ENCODE results near the gene TFAP2A. TPM values are rescaled to one million over a fixed set of nuclear protein-coding genes. Genes with fewer than 3 reads are reported as not detected.

Gene TFAP2A
- total RNA-seq, 5 donors from 2014 or later (not counting 1 experiment from before 2014, with no cell fraction given) = 0.15 to 0.69 (median 0.28) TPM; not detected in 2

DNA sequence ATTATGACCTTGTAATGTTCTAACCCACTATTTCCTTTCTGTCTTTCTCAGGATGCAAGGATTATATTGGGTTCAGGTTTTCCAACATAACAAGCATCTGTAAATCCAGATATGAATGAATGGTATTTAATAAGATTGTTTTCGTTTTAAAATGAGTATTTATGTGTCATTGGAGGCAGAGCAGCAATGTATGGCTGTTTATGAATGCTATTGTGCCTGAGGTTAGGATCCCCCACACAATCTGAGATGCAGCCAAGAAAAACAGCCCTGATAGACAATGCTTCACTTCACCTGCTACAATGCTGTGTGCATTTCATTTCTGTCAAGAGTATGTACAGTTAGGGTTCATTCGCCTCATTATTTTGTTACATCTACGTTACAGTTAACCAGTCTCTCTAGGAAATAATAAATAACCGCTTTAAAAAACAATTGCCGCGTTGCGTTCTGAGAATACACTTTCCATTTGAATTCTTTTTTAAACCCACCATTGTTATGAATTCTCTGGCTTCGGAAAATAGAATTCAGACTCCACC is 19.6 kb downstream of the TFAP2A start:
- no peak overlapping the region for H3K4me3 Mint-ChIP-seq
- ChIA-PET POLR2A (no interaction called here), CTCF (no interaction called here)
- H3K27me3 Mint-ChIP-seq = peaks cover 79 to 89% of the 10 kb centered on the region in 2 donors
- H3K27ac Mint-ChIP-seq = no peak overlapping the region
- no peaks in the 10 kb centered on the region for H3K36me3 Mint-ChIP-seq
- Histone ChIP-seq H3K36me3 (ENCODE audit: control insufficient read depth in 2 of 2, extremely low read depth in 1 of 2, insufficient read depth in 1 of 2, low read length in 1 of 2) (no peaks in the 10 kb centered on the region), H3K9me3 (peaks cover 6% of the 10 kb centered on the region), H3K4me3 (ENCODE audit: control insufficient read depth in 1 of 2, extremely low read depth in 1 of 2, low read length in 1 of 2) (peak overlapping the region in 1 of 2 donors; percentile 38), H3K27ac (ENCODE audit: low read length) (no peak overlapping the region), H3K27me3 (replicated peaks in 1 of 2; ENCODE audit: control insufficient read depth in 2 of 2, extremely low read depth in 1 of 2, insufficient read depth in 2 of 2, low read length in 1 of 2) (peaks cover 43% of the 10 kb centered on the region in 2 experiments), H3K4me1 (ENCODE audit: control insufficient read depth in 1 of 2, extremely low read depth in 1 of 2, insufficient read depth in 2 of 2, low read length in 2 of 2) (no peaks in the 10 kb centered on the region)
- peaks cover 6 to 26% (median 9%) of the 10 kb centered on the region in 3 donors for H3K9me3 Mint-ChIP-seq
- no peak for ATAC-seq (replicated peaks in 1 of 4)
- DNase-seq = no peak
- no peaks in the 10 kb centered on the region for H3K4me1 Mint-ChIP-seq
- 8% methylated on average over 6 of the region's 8 CpGs for WGBS (ENCODE audit: insufficient coverage)

DNA sequence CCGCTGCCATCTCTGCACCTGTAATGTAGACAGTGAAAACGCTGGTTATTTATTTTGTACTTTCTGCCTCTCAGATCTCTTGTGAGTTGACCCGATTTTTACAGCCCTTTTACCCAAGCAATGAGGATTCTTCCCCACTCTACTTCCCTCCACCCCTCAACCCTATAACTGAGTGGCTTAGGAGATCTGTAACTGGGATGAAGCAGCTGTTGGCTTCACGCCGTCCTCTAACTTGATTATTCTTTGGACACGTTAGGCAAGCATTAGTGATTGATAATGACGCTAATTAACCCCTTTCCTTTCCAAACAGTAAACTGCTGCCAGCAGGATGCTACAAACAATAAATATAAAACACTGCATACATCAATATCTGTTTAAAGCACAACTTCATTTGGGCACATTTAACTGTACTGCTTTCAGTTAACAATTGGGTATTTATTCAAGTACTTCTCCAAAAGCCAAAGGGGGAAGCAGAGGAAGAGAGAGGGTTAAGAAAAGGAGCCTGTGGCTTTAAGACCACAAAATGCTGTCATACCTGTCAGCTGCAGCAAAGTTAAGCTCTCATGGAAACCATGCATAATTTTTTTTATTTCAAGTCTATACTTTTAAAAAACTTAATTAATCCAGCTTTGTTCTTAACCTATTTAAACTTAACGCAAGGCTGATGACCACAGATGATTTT is 21.2 kb downstream of the TFAP2A start:
- Mint-ChIP-seq H3K27ac (no peak overlapping the region), H3K4me1 (peaks cover 0 to 4% (median 0%) of the 10 kb centered on the region in 3 donors), H3K9me3 (peaks cover 3 to 25% (median 10%) of the 10 kb centered on the region in 3 donors), H3K36me3 (no peaks in the 10 kb centered on the region), H3K27me3 (peaks cover 80 to 90% of the 10 kb centered on the region in 2 donors), H3K4me3 (no peak overlapping the region)
- ChIA-PET CTCF (interaction anchor here in 1 of 2 donors (0.6 kb wide), 1 partner anchor 749 kb away, joined by 7 read pairs; no protein-coding TSS in a partner anchor), POLR2A (interaction anchor here in 1 of 2 donors (0.7 kb wide), 1 partner anchor 1975 kb away, joined by 3 read pairs; no protein-coding TSS in a partner anchor)
- DNase-seq (no peak), ATAC-seq (replicated peaks in 1 of 4) (no peak)
- H3K4me3 ChIP-seq (ENCODE audit: control insufficient read depth in 1 of 2, extremely low read depth in 1 of 2, low read length in 1 of 2) = no peak overlapping the region
- H3K27ac ChIP-seq (ENCODE audit: low read length) = no peak overlapping the region
- peaks cover 6% of the 10 kb centered on the region for H3K9me3 ChIP-seq
- no peaks in the 10 kb centered on the region for H3K4me1 ChIP-seq (ENCODE audit: control insufficient read depth in 1 of 2, extremely low read depth in 1 of 2, insufficient read depth in 2 of 2, low read length in 2 of 2)
- WGBS (ENCODE audit: insufficient coverage) = no CpG with 5 or more reads among the region's 8 CpGs
- H3K27me3 ChIP-seq (replicated peaks in 1 of 2; ENCODE audit: control insufficient read depth in 2 of 2, extremely low read depth in 1 of 2, insufficient read depth in 2 of 2, low read length in 1 of 2) = peaks cover 43 to 52% of the 10 kb centered on the region in 2 experiments
- no peaks in the 10 kb centered on the region for H3K36me3 ChIP-seq (ENCODE audit: control insufficient read depth in 2 of 2, extremely low read depth in 1 of 2, insufficient read depth in 1 of 2, low read length in 1 of 2)

GRCh38 chr6:10391799-10392198 is 23.1 kb downstream of the TFAP2A start:
- Mint-ChIP-seq H3K27ac (no peak overlapping the region), H3K9me3 (peaks cover 5 to 21% (median 10%) of the 10 kb centered on the region in 3 donors), H3K4me3 (no peak overlapping the region), H3K27me3 (peaks cover 86 to 94% of the 10 kb centered on the region in 2 donors), H3K4me1 (peaks cover 0 to 4% (median 0%) of the 10 kb centered on the region in 3 donors), H3K36me3 (no peaks in the 10 kb centered on the region)
- no peaks in the 10 kb centered on the region for H3K36me3 ChIP-seq (ENCODE audit: control insufficient read depth in 2 of 2, extremely low read depth in 1 of 2, insufficient read depth in 1 of 2, low read length in 1 of 2)
- WGBS (ENCODE audit: insufficient coverage) = 18% methylated on average over 6 of the region's 10 CpGs
- peaks cover 39 to 60% of the 10 kb centered on the region in 2 experiments for H3K27me3 ChIP-seq (replicated peaks in 1 of 2; ENCODE audit: control insufficient read depth in 2 of 2, extremely low read depth in 1 of 2, insufficient read depth in 2 of 2, low read length in 1 of 2)
- CTCF ChIA-PET = no interaction called here
- no peaks in the 10 kb centered on the region for H3K4me1 ChIP-seq (ENCODE audit: control insufficient read depth in 1 of 2, extremely low read depth in 1 of 2, insufficient read depth in 2 of 2, low read length in 2 of 2)
- H3K9me3 ChIP-seq = peaks cover 2% of the 10 kb centered on the region
- no peak overlapping the region for H3K27ac ChIP-seq (ENCODE audit: low read length)
- DNase-seq (no peak), ATAC-seq (replicated peaks in 1 of 4) (no peak)
- no peak overlapping the region for H3K4me3 ChIP-seq (ENCODE audit: control insufficient read depth in 1 of 2, extremely low read depth in 1 of 2, low read length in 1 of 2)
- POLR2A ChIA-PET = no interaction called here

- H3K27me3 ChIP-seq (replicated peaks in 1 of 2; ENCODE audit: control insufficient read depth in 2 of 2, extremely low read depth in 1 of 2, insufficient read depth in 2 of 2, low read length in 1 of 2) = peaks cover 39 to 65% of the 10 kb centered on the region in 2 experiments
These were observed 23.6 kb downstream of the TFAP2A start for GRCh38 chr6:10391299-10391630.

GRCh38 chr6:10390495-10391298 is 24.2 kb downstream of the TFAP2A start:
- no peak overlapping the region for H3K27ac ChIP-seq (ENCODE audit: low read length)
- no peak overlapping the region for H3K4me3 Mint-ChIP-seq
- H3K27ac Mint-ChIP-seq = no peak overlapping the region
- peaks cover 8 to 16% (median 13%) of the 10 kb centered on the region in 3 donors for H3K9me3 Mint-ChIP-seq
- no peaks in the 10 kb centered on the region for H3K36me3 ChIP-seq (ENCODE audit: control insufficient read depth in 2 of 2, extremely low read depth in 1 of 2, insufficient read depth in 1 of 2, low read length in 1 of 2)
- no peak for ATAC-seq (replicated peaks in 1 of 4)
- ChIA-PET CTCF (interaction anchor here in 1 of 2 donors (0.6 kb wide), 1 partner anchor 679 kb away, joined by 6 read pairs; no protein-coding TSS in a partner anchor), POLR2A (no interaction called here)
- no peak for DNase-seq
- peaks cover 0 to 4% (median 0%) of the 10 kb centered on the region in 3 donors for H3K4me1 Mint-ChIP-seq
- H3K36me3 Mint-ChIP-seq = no peaks in the 10 kb centered on the region
- peaks cover 87 to 96% of the 10 kb centered on the region in 2 donors for H3K27me3 Mint-ChIP-seq
- H3K27me3 ChIP-seq (replicated peaks in 1 of 2; ENCODE audit: control insufficient read depth in 2 of 2, extremely low read depth in 1 of 2, insufficient read depth in 2 of 2, low read length in 1 of 2) = peaks cover 37 to 66% of the 10 kb centered on the region in 2 experiments
- H3K4me1 ChIP-seq (ENCODE audit: control insufficient read depth in 1 of 2, extremely low read depth in 1 of 2, insufficient read depth in 2 of 2, low read length in 2 of 2) = no peaks in the 10 kb centered on the region
- H3K9me3 ChIP-seq = peaks cover 2% of the 10 kb centered on the region
- WGBS (ENCODE audit: insufficient coverage) = 14% methylated on average over 34 of the region's 41 CpGs
- peak overlapping the region in 1 of 2 donors; percentile 17 for H3K4me3 ChIP-seq (ENCODE audit: control insufficient read depth in 1 of 2, extremely low read depth in 1 of 2, low read length in 1 of 2)

More at GRCh38 chr6:10391299-10391630, 23.6 kb downstream of the TFAP2A start:
- Mint-ChIP-seq H3K4me1 (peaks cover 0 to 4% (median 0%) of the 10 kb centered on the region in 3 donors), H3K36me3 (no peaks in the 10 kb centered on the region), H3K27me3 (peaks cover 87 to 97% of the 10 kb centered on the region in 2 donors), H3K27ac (no peak overlapping the region), H3K9me3 (peaks cover 8 to 19% (median 13%) of the 10 kb centered on the region in 3 donors), H3K4me3 (no peak overlapping the region)
- no peak for ATAC-seq (replicated peaks in 1 of 4)
- CTCF ChIA-PET = no interaction called here
- Histone ChIP-seq H3K4me3 (ENCODE audit: control insufficient read depth in 1 of 2, extremely low read depth in 1 of 2, low read length in 1 of 2) (no peak overlapping the region), H3K9me3 (peaks cover 2% of the 10 kb centered on the region), H3K4me1 (ENCODE audit: control insufficient read depth in 1 of 2, extremely low read depth in 1 of 2, insufficient read depth in 2 of 2, low read length in 2 of 2) (no peaks in the 10 kb centered on the region), H3K27ac (ENCODE audit: low read length) (no peak overlapping the region), H3K36me3 (ENCODE audit: control insufficient read depth in 2 of 2, extremely low read depth in 1 of 2, insufficient read depth in 1 of 2, low read length in 1 of 2) (no peaks in the 10 kb centered on the region)
- POLR2A ChIA-PET = no interaction called here
- no peak for DNase-seq
- 23% methylated on average over 8 of the region's 10 CpGs for WGBS (ENCODE audit: insufficient coverage)

All from T-cell (primary cell).